ENCODE results near the gene RPRML.
A peak's percentile ranks its signal among the peaks of the same experiment; 100 is the strongest.

Gene RPRML

GRCh38 chr17:46944931-46945330, 34.1 kb downstream of the RPRML start:
- DNase-seq (ENCODE audit: low spot score): no peak

GRCh38 chr17:46943501-46944393, 35.3 kb downstream of the RPRML start:
- DNase-seq (ENCODE audit: low spot score): no peak

GRCh38 chr17:46943218-46943500, 35.9 kb downstream of the RPRML start:
- no peak for DNase-seq (ENCODE audit: low spot score)

- peak; percentile 34 for DNase-seq (ENCODE audit: low spot score)
These were observed 36.4 kb downstream of the RPRML start for GRCh38 chr17:46942441-46943217.

GRCh38 chr17:46940692-46941404, 38.2 kb downstream of the RPRML start:
- DNase-seq (ENCODE audit: low spot score): peak; percentile 54

GRCh38 chr17:46935658-46936266, 43.3 kb downstream of the RPRML start:
- no peak for DNase-seq (ENCODE audit: low spot score)

- no peak for DNase-seq (ENCODE audit: low spot score)
These were observed 47.5 kb downstream of the RPRML start for GRCh38 chr17:46931596-46931995.

- DNase-seq (ENCODE audit: low spot score): no peak
These were observed 49.0 kb downstream of the RPRML start for GRCh38 chr17:46930051-46930450.

- no peak for DNase-seq (ENCODE audit: low spot score)
These were observed 49.6 kb downstream of the RPRML start for GRCh38 chr17:46929413-46929812.

GRCh38 chr17:46928467-46929261, 50.4 kb downstream of the RPRML start:
- no peak for DNase-seq (ENCODE audit: low spot score)
